Lower leg skin (tissue), 4 donors: ENCODE results near the gene ATP6V1G3. TPM values are rescaled to one million over a fixed set of nuclear protein-coding genes. Genes with fewer than 3 reads are reported as not detected.

Experiments
- DNase-seq, 2 donors: peaks; one replicate each; pipeline ENCODE4 v3.0.0-alpha.2; 2019; ENCODE audit warnings: low spot score in 2 of 2
- H3K4me3 ChIP-seq: fragments of 200-600 bp; sonication (generic); 2 replicates; pipeline ENCODE4 v1.5.1; 2017; ENCODE audit warnings: mild to moderate bottlenecking, low read depth; ENCODE audit not compliant: poor library complexity, severe bottlenecking
- CTCF ChIP-seq, 3 donors: fragments of 450-650 bp; IDR thresholded peaks; one replicate each; pipeline ENCODE4 v1.5.1; 2016; ENCODE audit warnings: antibody characterized with exemption in 3 of 3, mild to moderate bottlenecking in 3 of 3, moderate library complexity in 2 of 3
- POLR2A ChIP-seq, 2 donors: fragments of 450-650 bp; IDR thresholded peaks; one replicate each; pipeline ENCODE4 v1.6.1; 2016 to 2017; ENCODE audit warnings: antibody characterized with exemption in 2 of 2, mild to moderate bottlenecking in 1 of 2, moderate library complexity in 1 of 2
- WGBS, 2 donors: methylation state at CpG; one replicate each; pipeline ENCODE4 v1.1.5; 2018; 5-methylcytosine and 5-hydroxymethylcytosine counted together
- intact Hi-C: fragments of 100-400 bp; cut with DNase I; formaldehyde crosslinking; loops from one replicate; pipeline ENCODE4 v1.15.0; 2023; ENCODE audit warnings: low total_unique reads
- total RNA-seq, 4 donors: library from RNA; depleted of rRNA; stranded (reverse); fragments of >200 nt; gene quantifications; one replicate each; pipeline ENCODE4 v1.1.0, GENCODE V29; 2016

Gene ATP6V1G3
- total RNA-seq, 4 donors from 2014 or later, result not detected

- WGBS, 2 donors, result 78% methylated on average over 1 of the region's 1 CpG
- TF ChIP-seq POLR2A (IDR thresholded peaks at IDR 0.05) (no peak), CTCF (IDR thresholded peaks at IDR 0.05) (no peak)
- no peak for DNase-seq
- intact Hi-C loops, result no loop called here
- H3K4me3 ChIP-seq, result no peak overlapping the region
These were observed 41.6 kb downstream of the ATP6V1G3 start for GRCh38 chr1:198498881-198499280.

- H3K4me3 ChIP-seq, result no peak overlapping the region
- DNase-seq, result no peak
- intact Hi-C loops, result no loop called here
- no peak for TF ChIP-seq POLR2A (IDR thresholded peaks at IDR 0.05)
- TF ChIP-seq CTCF (IDR thresholded peaks at IDR 0.05), result no peak
- WGBS, 2 donors, result 83 to 93% methylated on average over 1 of the region's 1 CpG
These were observed 42.4 kb downstream of the ATP6V1G3 start for GRCh38 chr1:198498103-198498385.

- 72 to 75% methylated on average over 3 of the region's 3 CpGs for WGBS, 2 donors
- DNase-seq, result no peak
- TF ChIP-seq POLR2A (IDR thresholded peaks at IDR 0.05) (no peak), CTCF (IDR thresholded peaks at IDR 0.05) (no peak)
- intact Hi-C loops, result no loop called here
- H3K4me3 ChIP-seq, result no peak overlapping the region
These were observed 43.0 kb downstream of the ATP6V1G3 start for GRCh38 chr1:198497326-198498102.

- whole genome bisulfite sequencing, 2 donors, result 81 to 82% methylated on average over 6 of the region's 6 CpGs
- DNase-seq, result no peak
- intact Hi-C loops, result no loop called here
- no peak overlapping the region for H3K4me3 ChIP-seq
- TF ChIP-seq POLR2A (IDR thresholded peaks at IDR 0.05), result no peak
These were observed 44.0 kb downstream of the ATP6V1G3 start for GRCh38 chr1:198496216-198497143.

GRCh38 chr1:198495631-198496030 is 44.8 kb downstream of the ATP6V1G3 start:
- no peak for TF ChIP-seq POLR2A (IDR thresholded peaks at IDR 0.05)
- no peak for TF ChIP-seq CTCF (IDR thresholded peaks at IDR 0.05)
- no peak overlapping the region for H3K4me3 ChIP-seq
- DNase-seq, result no peak
- intact Hi-C loops, result no loop called here
- 72 to 76% methylated on average over 3 of the region's 3 CpGs for WGBS, 2 donors

GRCh38 chr1:198494658-198495103 is 45.8 kb downstream of the ATP6V1G3 start:
- TF ChIP-seq POLR2A (IDR thresholded peaks at IDR 0.05) (no peak), CTCF (IDR thresholded peaks at IDR 0.05) (no peak)
- intact Hi-C loops, result no loop called here
- WGBS, 2 donors, result 98 to 99% methylated on average over 7 to 9 of the region's 13 CpGs
- H3K4me3 ChIP-seq, result no peak overlapping the region
- DNase-seq, result no peak
